HepG2 (cell line): ENCODE measurements around the gene ANKRD65. TPM values are rescaled to one million over a fixed set of nuclear protein-coding genes. Genes with fewer than 3 reads are reported as not detected.
A peak's percentile ranks its signal among the peaks of the same experiment; 100 is the strongest.

Experiments
- AGO1 ChIP-seq: fragments of 200-400 bp; formaldehyde crosslinking; IDR thresholded peaks from 2 replicates; pipeline ENCODE4 v1.6.1; 2017; ENCODE audit warnings: mild to moderate bottlenecking, low read depth, low read length, moderate library complexity; ENCODE audit not compliant: poor library complexity, severe bottlenecking
- CHD4 ChIP-seq: fragments of 200-600 bp; sonication (generic); IDR thresholded peaks from 2 replicates; pipeline ENCODE4 v1.7.0; 2017; ENCODE audit warnings: mild to moderate bottlenecking, low read length, borderline replicate concordance
- E2F1 ChIP-seq: sonication (generic); formaldehyde crosslinking; IDR thresholded peaks from 2 replicates; pipeline ENCODE4 v1.5.0; 2020; ENCODE audit warnings: missing genetic modification reagents
- KLF9 ChIP-seq: IDR thresholded peaks from 2 replicates; pipeline ENCODE4 v1.6.1; 2016; ENCODE audit warnings: low read depth
- NCOA2 ChIP-seq: sonication (generic); formaldehyde crosslinking; IDR thresholded peaks from 2 replicates; pipeline ENCODE4 v1.8.0; 2022; ENCODE audit warnings: inconsistent platforms
- PLRG1 ChIP-seq: fragments of 450-650 bp; conservative IDR thresholded peaks from 2 replicates; pipeline ENCODE4 v1.6.1; 2016
- PRDM15 ChIP-seq: sonication (generic); formaldehyde crosslinking; IDR thresholded peaks from 2 replicates; pipeline ENCODE4 v1.4.0; 2020; ENCODE audit warnings: missing genetic modification reagents
- RBFOX2 ChIP-seq: fragments of 200-400 bp; formaldehyde crosslinking; IDR thresholded peaks from 2 replicates; pipeline ENCODE4 v1.6.1; 2017; ENCODE audit warnings: low read depth, mild to moderate bottlenecking, low read length
- ZFY ChIP-seq: sonication (generic); formaldehyde crosslinking; IDR thresholded peaks from 2 replicates; pipeline ENCODE4 v1.4.0; 2020; ENCODE audit warnings: missing genetic modification reagents
- ZNF34 ChIP-seq: sonication (generic); formaldehyde crosslinking; IDR thresholded peaks from 2 replicates; pipeline ENCODE4 v1.4.0; 2020; ENCODE audit warnings: mild to moderate bottlenecking, missing genetic modification reagents, borderline replicate concordance
- ZNF407 ChIP-seq: sonication (generic); formaldehyde crosslinking; IDR thresholded peaks from one replicate; pipeline ENCODE4 v1.5.1; 2020; ENCODE audit warnings: mild to moderate bottlenecking, missing genetic modification reagents; ENCODE audit errors: not compliant biosample characterization
- ZNF607 ChIP-seq: sonication (generic); formaldehyde crosslinking; IDR thresholded peaks from 2 replicates; pipeline ENCODE4 v1.5.1; 2020; ENCODE audit warnings: missing genetic modification reagents, mild to moderate bottlenecking, borderline replicate concordance
- ZNF747 ChIP-seq: sonication (generic); formaldehyde crosslinking; IDR thresholded peaks from 2 replicates; pipeline ENCODE4 v1.8.1; 2023; ENCODE audit warnings: missing genetic modification reagents, mild to moderate bottlenecking, borderline replicate concordance
- ZNF850 ChIP-seq: sonication (generic); formaldehyde crosslinking; conservative IDR thresholded peaks from 2 replicates; pipeline ENCODE4 v1.9.0; 2021; ENCODE audit warnings: mild to moderate bottlenecking, missing genetic modification reagents
- polyA plus RNA-seq, 8 experiments: library from polyadenylated mRNA; depleted of rRNA in 3 of 8; stranded (reverse) in 7 of 8; unstranded in 1 of 8; fragments of >200 nt; fragmentation: Illumina TruSeq in 4 of 8; extraction: Trizol in 4 of 8; gene quantifications; 2 replicates each; pipeline versions ENCODE4 v1.2.1 to v1.2.3, GENCODE V29; 2011 to 2016; ENCODE audit warnings: low read depth in 4 of 8, missing spikeins in 1 of 8, mixed read lengths in 1 of 8; ENCODE audit not compliant: insufficient read depth in 1 of 8
- total RNA-seq, 5 experiments: library from RNA; depleted of rRNA; stranded (reverse); fragments of >200 nt; fragmentation: Illumina TruSeq; extraction: Trizol; gene quantifications; 2 replicates each; pipeline ENCODE4 v1.2.3, GENCODE V29; 2016; ENCODE audit warnings: low read depth in 1 of 5
- TF ChIP-seq, protein P1 (sequence below): sonication (generic); formaldehyde crosslinking; IDR thresholded peaks from 2 replicates; pipeline ENCODE4 v1.4.0; 2020; ENCODE audit warnings: mild to moderate bottlenecking, missing genetic modification reagents
- TF ChIP-seq, protein P2 (sequence below): IDR thresholded peaks from 2 replicates; pipeline ENCODE4 v1.6.1; 2016; ENCODE audit warnings: missing compliant biosample characterization, missing genetic modification reagents, borderline replicate concordance

The ANKRD65 gene
- total and polyA plus RNA-seq, 2 of the 13 experiments (the other 11 are each of a cell fraction or from before 2014, with no cell fraction given), result 12.1 to 30.1 TPM

DNA sequence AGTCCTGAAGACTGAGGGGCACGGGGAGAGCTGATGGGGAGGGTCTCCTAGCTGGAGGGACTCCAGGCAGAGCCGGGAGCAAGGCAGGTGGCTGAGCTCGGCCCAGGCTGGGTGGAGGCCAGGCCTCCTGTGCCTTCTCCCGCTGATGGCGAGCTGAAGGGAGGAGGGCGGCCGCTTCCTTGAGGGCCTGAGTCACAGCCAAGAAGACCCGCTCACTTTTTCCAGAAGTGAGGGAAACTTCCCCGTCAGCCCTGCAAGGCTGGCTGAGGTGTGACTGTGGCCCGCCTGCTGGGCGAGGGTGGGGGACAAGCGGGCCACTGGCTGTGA lies 12.7 kb upstream of the ANKRD65 start (continued):
- no peak for TF ChIP-seq ZNF407 (CRISPR knock-in tag)
- TF ChIP-seq ZNF747 (CRISPR knock-in tag), result no peak
- TF ChIP-seq ZNF607, result no peak
- TF ChIP-seq KLF9 (CRISPR knock-in tag), result no peak
- TF ChIP-seq ZNF34 (CRISPR knock-in tag), result no peak
- no peak for TF ChIP-seq ZFY (CRISPR knock-in tag)
- TF ChIP-seq ZNF850 (CRISPR knock-in tag), result 0 out of 2 replicates have a peak, but pooled peaks have one; percentile 70
- no peak for TF ChIP-seq AGO1
- TF ChIP-seq, protein P1, sequence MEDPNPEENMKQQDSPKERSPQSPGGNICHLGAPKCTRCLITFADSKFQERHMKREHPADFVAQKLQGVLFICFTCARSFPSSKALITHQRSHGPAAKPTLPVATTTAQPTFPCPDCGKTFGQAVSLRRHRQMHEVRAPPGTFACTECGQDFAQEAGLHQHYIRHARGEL (CRISPR knock-in tag), result 0 out of 2 replicates have a peak, but pooled peaks have one; percentile 16
- TF ChIP-seq PRDM15, result no peak
- no peak for TF ChIP-seq NCOA2 (CRISPR knock-in tag)
- no peak for TF ChIP-seq CHD4
- no peak for TF ChIP-seq E2F1 (CRISPR knock-in tag)
- TF ChIP-seq, protein P2, sequence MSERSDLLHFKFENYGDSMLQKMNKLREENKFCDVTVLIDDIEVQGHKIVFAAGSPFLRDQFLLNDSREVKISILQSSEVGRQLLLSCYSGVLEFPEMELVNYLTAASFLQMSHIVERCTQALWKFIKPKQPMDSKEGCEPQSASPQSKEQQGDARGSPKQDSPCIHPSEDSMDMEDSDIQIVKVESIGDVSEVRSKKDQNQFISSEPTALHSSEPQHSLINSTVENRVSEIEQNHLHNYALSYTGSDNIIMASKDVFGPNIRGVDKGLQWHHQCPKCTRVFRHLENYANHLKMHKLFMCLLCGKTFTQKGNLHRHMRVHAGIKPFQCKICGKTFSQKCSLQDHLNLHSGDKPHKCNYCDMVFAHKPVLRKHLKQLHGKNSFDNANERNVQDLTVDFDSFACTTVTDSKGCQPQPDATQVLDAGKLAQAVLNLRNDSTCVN (CRISPR knock-in tag), result no peak
- peak; percentile 69 for TF ChIP-seq RBFOX2
- TF ChIP-seq PLRG1, result no peak
